ENCODE data around the gene DOK5. TPM values are rescaled to one million over a fixed set of nuclear protein-coding genes. Genes with fewer than 3 reads are reported as not detected.

DOK5 gene
- total and polyA plus RNA-seq, 2 of the 8 experiments (the other 6 are each of a cell fraction or from before 2014, with no cell fraction given) = 8.9 to 15.0 TPM

GRCh38 chr20:54688476-54688875 lies 213.1 kb downstream of the DOK5 start (continued):
- no peak for TF ChIP-seq CHD1 (IDR thresholded peaks at IDR 0.05; ENCODE audit: low read depth, low read length)
- TF ChIP-seq SUZ12 (IDR thresholded peaks at IDR 0.05; ENCODE audit: low read length) = no peak
- no peak for TF ChIP-seq JUN (IDR thresholded peaks at IDR 0.05; ENCODE audit: low read depth, low read length)
- TF ChIP-seq BRCA1 (IDR thresholded peaks at IDR 0.05; ENCODE audit: low read depth, low read length) = no peak
- no peak for TF ChIP-seq TEAD4 (IDR thresholded peaks at IDR 0.05; ENCODE audit: low read depth, low read length)
- no peak for TF ChIP-seq TAF1 (IDR thresholded peaks at IDR 0.05; ENCODE audit: low read depth, low read length)
